ENCODE results near the gene PPP3R2.

The PPP3R2 gene

GRCh38 chr9:101594796-101595195 lies at the start of gene PPP3R2:
Gene PPP3R2 (minus strand): TSS chr9:101594969. CDS start chr9:101594921, 48 bp downstream.
- no peak for DNase-seq

GRCh38 chr9:101639785-101640665 lies 45.3 kb upstream of the PPP3R2 start:
- no peak for DNase-seq

- DNase-seq: no peak
Observed at GRCh38 chr9:101639311-101639710, 44.5 kb upstream of the PPP3R2 start.

GRCh38 chr9:101636247-101636646 lies 41.5 kb upstream of the PPP3R2 start:
- peak; percentile 57 for DNase-seq

- DNase-seq: no peak
Observed at GRCh38 chr9:101635473-101635872, 40.7 kb upstream of the PPP3R2 start.

GRCh38 chr9:101634741-101635409 lies 40.1 kb upstream of the PPP3R2 start:
- DNase-seq: no peak

- DNase-seq: no peak
Observed at GRCh38 chr9:101632611-101633010, 37.8 kb upstream of the PPP3R2 start.

- no peak for DNase-seq
Observed at GRCh38 chr9:101631892-101632291, 37.1 kb upstream of the PPP3R2 start.

- DNase-seq: peak; percentile 72
Observed at GRCh38 chr9:101629636-101630035, 34.9 kb upstream of the PPP3R2 start.

GRCh38 chr9:101628173-101628572 lies 33.4 kb upstream of the PPP3R2 start:
- DNase-seq: no peak

- DNase-seq: peak; percentile 30
Observed at GRCh38 chr9:101626295-101626694, 31.5 kb upstream of the PPP3R2 start.

- peak; percentile 11 for DNase-seq
Observed at GRCh38 chr9:101625876-101626275, 31.1 kb upstream of the PPP3R2 start.

GRCh38 chr9:101620452-101620851 lies 25.7 kb upstream of the PPP3R2 start:
- no peak for DNase-seq

- DNase-seq: no peak
Observed at GRCh38 chr9:101618698-101619097, 23.9 kb upstream of the PPP3R2 start.

- DNase-seq: no peak
Observed at GRCh38 chr9:101605547-101605946, 10.8 kb upstream of the PPP3R2 start.

GRCh38 chr9:101604296-101604695 lies 9.5 kb upstream of the PPP3R2 start:
- no peak for DNase-seq

- DNase-seq: peak; percentile 66
Observed at GRCh38 chr9:101601904-101602765, 7.4 kb upstream of the PPP3R2 start.

- DNase-seq: no peak
Observed at GRCh38 chr9:101593345-101593744, 1.4 kb downstream of the PPP3R2 start.

- no peak for DNase-seq
Observed at GRCh38 chr9:101592788-101593187, 2.0 kb downstream of the PPP3R2 start.

- DNase-seq: no peak
Observed at GRCh38 chr9:101591787-101592446, 2.9 kb downstream of the PPP3R2 start.

GRCh38 chr9:101590901-101591300 lies 3.9 kb downstream of the PPP3R2 start:
- DNase-seq: no peak

GRCh38 chr9:101590074-101590473 lies 4.7 kb downstream of the PPP3R2 start:
- peak; percentile 5 for DNase-seq

Data from suppressor macrophage treated with lipopolysaccharide for 4 hours (primary cell).